Epithelial cell of proximal tubule (primary cell): ENCODE data around the gene ATP5PF. TPM values are rescaled to one million over a fixed set of nuclear protein-coding genes. Genes with fewer than 3 reads are reported as not detected.

Experiments used
- DNase-seq: peaks from one replicate; pipeline ENCODE4 v3.0.0-alpha.2; 2011; ENCODE audit warnings: low read depth
- H3K4me3 ChIP-seq: 2 replicates; pipeline ENCODE4 v1.5.1; 2011; ENCODE audit warnings: low read depth, mild to moderate bottlenecking, low read length
- total RNA-seq: library from RNA; depleted of rRNA; stranded (reverse); fragments of >200 nt; gene quantifications from 2 replicates; pipeline ENCODE4 v1.2.3, GENCODE V29; 2015
- TF ChIP-seq, protein P1 (sequence below): conservative IDR thresholded peaks from 2 replicates; pipeline ENCODE4 v1.5.1; 2012; ENCODE audit warnings: low read depth, mild to moderate bottlenecking, low read length

ATP5PF gene
- total RNA-seq, 1 donor from 2014 or later = 73.5 TPM

DNA sequence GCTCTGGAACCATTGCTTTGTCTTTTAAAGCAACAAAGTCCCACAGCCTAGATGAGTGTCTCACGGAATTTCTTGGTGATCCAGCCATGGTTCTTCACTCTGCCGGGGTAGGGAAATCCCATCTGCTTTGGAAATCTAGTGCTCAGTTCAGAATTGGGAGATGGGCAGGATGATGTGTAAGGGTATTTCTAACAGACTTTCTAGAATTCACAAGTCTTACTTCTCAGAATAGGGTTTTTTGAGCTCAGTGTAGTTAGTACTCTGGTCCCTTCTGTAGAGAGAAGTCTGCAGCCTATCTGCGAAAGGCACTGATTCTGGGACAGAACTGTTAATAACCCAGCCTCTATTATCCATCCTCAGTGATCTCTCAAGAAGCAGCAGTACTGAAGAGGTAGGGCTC, 25.4 kb upstream of the ATP5PF start:
- no peak overlapping the region for H3K4me3 ChIP-seq
- DNase-seq = no peak
- TF ChIP-seq, protein P1, sequence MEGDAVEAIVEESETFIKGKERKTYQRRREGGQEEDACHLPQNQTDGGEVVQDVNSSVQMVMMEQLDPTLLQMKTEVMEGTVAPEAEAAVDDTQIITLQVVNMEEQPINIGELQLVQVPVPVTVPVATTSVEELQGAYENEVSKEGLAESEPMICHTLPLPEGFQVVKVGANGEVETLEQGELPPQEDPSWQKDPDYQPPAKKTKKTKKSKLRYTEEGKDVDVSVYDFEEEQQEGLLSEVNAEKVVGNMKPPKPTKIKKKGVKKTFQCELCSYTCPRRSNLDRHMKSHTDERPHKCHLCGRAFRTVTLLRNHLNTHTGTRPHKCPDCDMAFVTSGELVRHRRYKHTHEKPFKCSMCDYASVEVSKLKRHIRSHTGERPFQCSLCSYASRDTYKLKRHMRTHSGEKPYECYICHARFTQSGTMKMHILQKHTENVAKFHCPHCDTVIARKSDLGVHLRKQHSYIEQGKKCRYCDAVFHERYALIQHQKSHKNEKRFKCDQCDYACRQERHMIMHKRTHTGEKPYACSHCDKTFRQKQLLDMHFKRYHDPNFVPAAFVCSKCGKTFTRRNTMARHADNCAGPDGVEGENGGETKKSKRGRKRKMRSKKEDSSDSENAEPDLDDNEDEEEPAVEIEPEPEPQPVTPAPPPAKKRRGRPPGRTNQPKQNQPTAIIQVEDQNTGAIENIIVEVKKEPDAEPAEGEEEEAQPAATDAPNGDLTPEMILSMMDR = no peak

DNA sequence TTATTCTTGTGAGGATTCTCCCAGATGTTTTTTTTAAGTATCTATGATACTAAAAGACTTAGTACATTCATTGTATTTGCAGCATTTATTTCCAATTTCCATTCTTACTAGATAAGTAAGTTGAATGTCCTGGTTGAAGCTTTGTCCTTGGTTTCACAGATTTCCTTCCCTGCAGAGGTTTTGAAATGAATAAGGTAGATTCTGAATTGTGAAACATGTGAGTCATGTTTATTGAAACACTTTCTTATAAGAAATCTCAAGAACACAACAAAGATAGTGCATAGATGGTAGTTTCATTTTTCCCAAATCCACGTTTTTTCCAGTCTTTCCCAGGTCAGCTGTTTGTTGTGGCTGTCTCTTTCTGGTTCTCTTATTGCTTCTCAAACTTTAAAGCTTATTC, 24.9 kb upstream of the ATP5PF start:
- DNase-seq = no peak
- TF ChIP-seq, protein P1 = no peak

DNA sequence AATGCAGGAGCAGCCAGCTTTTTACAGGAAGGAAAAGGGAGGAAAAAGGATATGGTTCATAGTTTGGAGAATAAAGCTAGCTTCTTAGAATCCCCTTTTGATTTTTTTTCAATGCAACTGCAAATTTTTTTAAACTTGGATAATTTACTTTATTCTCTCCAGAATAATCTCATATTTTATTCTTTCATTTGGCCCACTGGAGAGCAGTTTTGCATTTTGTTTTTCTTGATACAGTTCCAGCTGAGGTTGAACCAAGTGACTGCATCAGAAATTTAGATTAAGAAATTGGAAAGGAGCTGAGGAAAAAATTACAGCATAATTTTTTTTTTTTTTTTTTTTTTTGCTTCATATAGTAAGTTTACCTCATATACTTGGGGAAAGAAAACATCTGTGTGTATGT, 22.8 kb upstream of the ATP5PF start:
- no peak for DNase-seq
- H3K4me3 ChIP-seq = no peak overlapping the region
- TF ChIP-seq, protein P1 = no peak

More for the DNA sequence above, 24.9 kb upstream of the ATP5PF start:
- H3K4me3 ChIP-seq = no peak overlapping the region

DNA sequence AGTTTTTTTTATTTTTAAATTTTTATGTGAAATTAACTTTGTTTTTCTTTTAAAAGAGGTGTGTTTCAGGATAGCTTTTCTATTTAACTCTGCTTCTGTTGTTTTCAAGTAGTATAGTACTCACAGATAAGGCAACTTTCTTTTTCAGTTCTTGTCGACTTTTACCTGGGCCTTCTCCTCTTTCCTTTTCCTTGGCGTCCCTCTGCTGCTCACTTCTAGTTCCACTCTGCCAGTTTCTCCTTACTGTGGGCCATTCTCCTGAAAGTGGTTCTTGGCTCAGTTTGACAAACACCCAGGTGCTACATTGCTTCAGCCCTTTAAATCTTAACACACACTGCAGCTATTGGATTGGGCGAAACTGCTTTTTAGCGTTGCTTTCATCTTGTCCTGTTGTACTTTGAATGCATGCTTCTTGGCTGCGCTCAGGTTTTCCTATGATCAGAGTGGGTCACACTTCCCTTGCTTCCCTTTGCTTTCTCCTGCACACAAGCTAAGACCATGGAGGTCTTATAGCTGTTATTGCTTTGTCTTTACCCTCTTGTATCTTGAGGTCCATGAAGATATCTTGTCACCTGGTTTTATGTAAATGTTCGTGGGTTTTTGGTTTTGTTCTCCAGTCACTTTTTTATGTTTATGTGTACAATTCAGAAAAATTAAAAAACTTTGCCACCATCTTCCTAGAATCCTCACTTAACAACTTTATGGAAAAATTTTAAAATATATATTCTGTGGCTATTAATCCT, 21.7 kb upstream of the ATP5PF start:
- no peak overlapping the region for H3K4me3 ChIP-seq
- TF ChIP-seq, protein P1 = no peak
- DNase-seq = no peak

DNA sequence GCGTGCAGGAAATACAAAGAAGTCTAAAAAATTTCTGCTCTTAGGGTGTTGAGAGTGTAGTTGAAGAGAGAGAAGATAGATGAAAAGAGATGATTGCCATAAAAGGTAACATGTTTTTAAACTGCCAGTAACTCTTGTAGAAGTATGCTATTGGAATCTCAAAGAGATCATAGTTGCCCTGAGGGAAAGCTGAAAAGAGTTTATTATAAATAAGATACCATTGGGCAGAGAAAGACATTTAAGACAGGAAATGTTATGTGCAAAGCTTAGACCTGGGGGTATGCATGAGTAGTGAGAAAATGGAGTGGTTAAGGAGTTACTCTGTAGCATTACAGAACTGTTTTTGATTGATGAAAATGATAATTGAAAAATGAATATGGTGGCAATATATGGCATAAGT, 17.7 kb upstream of the ATP5PF start:
- no peak overlapping the region for H3K4me3 ChIP-seq
- DNase-seq = no peak
- TF ChIP-seq, protein P1 = no peak

DNA sequence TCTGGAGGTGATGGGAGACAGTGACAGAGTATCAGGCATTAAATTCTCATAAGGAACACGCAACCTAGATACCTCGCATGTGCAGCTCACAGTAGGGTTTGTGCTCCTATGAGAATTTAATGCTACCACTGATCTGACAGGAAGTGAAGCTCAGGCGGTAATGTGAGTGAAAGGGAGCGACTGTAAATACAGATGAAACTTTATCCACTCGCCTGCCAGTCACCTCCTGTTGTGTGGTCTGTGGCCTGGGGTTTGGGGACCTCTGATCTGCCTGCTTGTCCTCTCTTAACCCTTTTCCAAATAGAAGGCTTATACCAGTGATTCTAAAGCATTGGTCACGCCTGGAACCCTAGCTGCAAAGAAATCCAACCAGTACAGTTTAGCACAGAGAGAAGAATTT, 15.4 kb upstream of the ATP5PF start:
- no peak overlapping the region for H3K4me3 ChIP-seq
- DNase-seq = no peak
- TF ChIP-seq, protein P1 = no peak

DNA sequence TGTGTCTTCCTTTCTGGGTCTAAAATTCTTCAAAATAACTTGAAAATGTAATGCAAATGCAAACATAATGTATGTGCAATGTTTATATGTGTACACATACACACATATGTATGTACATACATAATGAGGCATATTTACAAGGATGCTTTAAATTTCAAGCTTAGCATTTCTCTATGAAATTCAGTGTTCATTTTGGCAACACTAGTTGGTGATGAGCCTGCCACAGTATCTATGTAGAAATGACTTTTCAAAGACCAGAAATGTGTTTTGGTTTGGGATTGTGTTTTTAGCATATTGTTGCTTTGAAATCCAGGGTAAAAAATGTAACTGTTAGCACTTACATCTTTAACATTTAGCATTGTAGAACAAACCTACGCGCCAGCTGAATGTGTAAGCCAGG, 10.2 kb upstream of the ATP5PF start:
- TF ChIP-seq, protein P1 = no peak
- DNase-seq = no peak
- no peak overlapping the region for H3K4me3 ChIP-seq
